Vagina (tissue), 2 donors: ENCODE data around the gene PDE8A.

Source experiments
- POLR2A ChIP-seq, 2 donors: fragments of 450-650 bp; IDR thresholded peaks; one replicate each; pipeline ENCODE4 v1.6.1; 2017; ENCODE audit warnings: antibody characterized with exemption in 2 of 2, mild to moderate bottlenecking in 2 of 2, moderate library complexity in 2 of 2
- TF ChIP-seq, protein P1 (sequence below), 3 experiments: fragments of 450-650 bp in 2 of 3; fragments of 200-600 bp in 1 of 3; sonication (generic) in 1 of 3; IDR thresholded peaks; one replicate each; pipeline ENCODE4 v1.5.1; 2017 to 2019; ENCODE audit warnings: antibody characterized with exemption in 3 of 3, mild to moderate bottlenecking in 2 of 3, moderate library complexity in 2 of 3

DNA sequence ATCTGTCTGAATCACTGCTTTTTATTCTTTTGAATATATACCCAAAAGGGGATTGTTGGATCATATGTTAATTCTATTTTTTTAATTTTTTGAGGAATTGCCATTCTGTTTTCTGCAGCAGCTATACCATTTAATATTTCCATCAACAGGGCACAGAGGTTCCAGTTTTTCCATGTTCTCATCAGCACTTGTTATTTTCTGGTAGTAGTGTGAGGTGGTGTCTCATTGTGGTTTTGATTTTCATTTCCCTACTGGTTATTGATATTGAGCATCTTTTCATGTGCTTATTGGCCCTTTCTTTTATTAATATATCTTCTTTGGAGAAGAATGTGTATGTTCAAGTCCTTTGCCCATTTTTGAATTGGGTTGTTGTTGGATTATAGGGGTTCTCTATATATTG, 68.1 kb downstream of the PDE8A start:
- TF ChIP-seq, protein P1, sequence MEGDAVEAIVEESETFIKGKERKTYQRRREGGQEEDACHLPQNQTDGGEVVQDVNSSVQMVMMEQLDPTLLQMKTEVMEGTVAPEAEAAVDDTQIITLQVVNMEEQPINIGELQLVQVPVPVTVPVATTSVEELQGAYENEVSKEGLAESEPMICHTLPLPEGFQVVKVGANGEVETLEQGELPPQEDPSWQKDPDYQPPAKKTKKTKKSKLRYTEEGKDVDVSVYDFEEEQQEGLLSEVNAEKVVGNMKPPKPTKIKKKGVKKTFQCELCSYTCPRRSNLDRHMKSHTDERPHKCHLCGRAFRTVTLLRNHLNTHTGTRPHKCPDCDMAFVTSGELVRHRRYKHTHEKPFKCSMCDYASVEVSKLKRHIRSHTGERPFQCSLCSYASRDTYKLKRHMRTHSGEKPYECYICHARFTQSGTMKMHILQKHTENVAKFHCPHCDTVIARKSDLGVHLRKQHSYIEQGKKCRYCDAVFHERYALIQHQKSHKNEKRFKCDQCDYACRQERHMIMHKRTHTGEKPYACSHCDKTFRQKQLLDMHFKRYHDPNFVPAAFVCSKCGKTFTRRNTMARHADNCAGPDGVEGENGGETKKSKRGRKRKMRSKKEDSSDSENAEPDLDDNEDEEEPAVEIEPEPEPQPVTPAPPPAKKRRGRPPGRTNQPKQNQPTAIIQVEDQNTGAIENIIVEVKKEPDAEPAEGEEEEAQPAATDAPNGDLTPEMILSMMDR (IDR thresholded peaks at IDR 0.05) = no peak
- TF ChIP-seq POLR2A (IDR thresholded peaks at IDR 0.05) = no peak
